Measurements from ENCODE around the gene TPRX1. TPM values are rescaled to one million over a fixed set of nuclear protein-coding genes. Genes with fewer than 3 reads are reported as not detected.

TPRX1 gene
- total and polyA plus RNA-seq, 2 donors (not counting 3 experiments of a cell fraction or from before 2014, with no cell fraction given): not detected

DNA sequence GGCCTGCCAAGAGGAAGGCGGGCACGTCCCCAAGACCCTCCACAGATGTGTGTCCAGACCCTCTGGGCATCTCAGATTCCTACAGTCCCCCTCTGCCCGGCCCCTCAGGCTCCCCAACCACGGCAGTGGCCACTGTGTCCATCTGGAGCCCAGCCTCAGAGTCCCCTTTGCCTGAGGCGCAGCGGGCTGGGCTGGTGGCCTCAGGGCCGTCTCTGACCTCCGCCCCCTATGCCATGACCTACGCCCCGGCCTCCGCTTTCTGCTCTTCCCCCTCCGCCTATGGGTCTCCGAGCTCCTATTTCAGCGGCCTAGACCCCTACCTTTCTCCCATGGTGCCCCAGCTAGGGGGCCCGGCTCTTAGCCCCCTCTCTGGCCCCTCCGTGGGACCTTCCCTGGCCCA lies 35.1 kb upstream of the TPRX1 start:
- CTCF ChIA-PET: interaction anchor here (2.0 to 2.5 kb wide), 2 partner anchors 10 to 30 kb away, joined by 7 to 11 read pairs; no protein-coding TSS in a partner anchor
- BruUV-seq (replicated peaks): no TSS peak
- dilution Hi-C loops (cut with MboI; ENCODE audit: extremely low pct_ligation_motif_present, low sequenced_read_pairs): no loop called here
- Histone ChIP-seq H3K9ac (replicated peaks; ENCODE audit: extremely low read depth, insufficient read depth, low read length) (no peak overlapping the region), H3K36me3 (ENCODE audit: control insufficient read depth in 2 of 2, extremely low read depth in 1 of 2, insufficient read depth in 2 of 2, low read length in 2 of 2) (no peaks in the 10 kb centered on the region), H3K9me1 (replicated peaks; ENCODE audit: control insufficient read depth, extremely low read depth, insufficient read depth, low read length) (no peaks in the 10 kb centered on the region), H3K9me3 (replicated peaks; ENCODE audit: control insufficient read depth, insufficient read depth, low read length) (no peaks in the 10 kb centered on the region), H4K20me1 (replicated peaks; ENCODE audit: control insufficient read depth, extremely low read depth, insufficient read depth, low read length) (no peaks in the 10 kb centered on the region), H3K27me3 (ENCODE audit: control insufficient read depth in 2 of 2, insufficient read depth in 2 of 2, low read length in 2 of 2) (no peaks in the 10 kb centered on the region), H3K27ac (ENCODE audit: insufficient read depth, low read depth, low read length) (no peak overlapping the region), H3K4me3 (replicated peaks in 1 of 3; ENCODE audit: insufficient read depth in 1 of 3, low read depth in 1 of 3, low read length in 3 of 3) (no peak overlapping the region), H3K79me2 (ENCODE audit: control insufficient read depth, insufficient read depth, low read length) (no peaks in the 10 kb centered on the region), H3K4me1 (ENCODE audit: control insufficient read depth, extremely low read depth, insufficient read depth, low read length) (no peaks in the 10 kb centered on the region), H3K4me2 (ENCODE audit: insufficient read depth, low read length) (no peak overlapping the region), H2AFZ (ENCODE audit: low read depth, low read length) (no peak overlapping the region)
- intact Hi-C loops (cut with micrococcal nuclease): no loop called here
- DNase-seq (ENCODE audit: low read depth, low spot score): no peak
- POLR2A ChIA-PET: no interaction called here
- TF ChIP-seq MYC (IDR thresholded peaks at IDR 0.05; ENCODE audit: low read depth, low read length): no peak
- TF ChIP-seq, protein P1, sequence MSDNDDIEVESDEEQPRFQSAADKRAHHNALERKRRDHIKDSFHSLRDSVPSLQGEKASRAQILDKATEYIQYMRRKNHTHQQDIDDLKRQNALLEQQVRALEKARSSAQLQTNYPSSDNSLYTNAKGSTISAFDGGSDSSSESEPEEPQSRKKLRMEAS (IDR thresholded peaks at IDR 0.05; ENCODE audit: insufficient read depth, insufficient read length): no peak
- TF ChIP-seq, protein P2, sequence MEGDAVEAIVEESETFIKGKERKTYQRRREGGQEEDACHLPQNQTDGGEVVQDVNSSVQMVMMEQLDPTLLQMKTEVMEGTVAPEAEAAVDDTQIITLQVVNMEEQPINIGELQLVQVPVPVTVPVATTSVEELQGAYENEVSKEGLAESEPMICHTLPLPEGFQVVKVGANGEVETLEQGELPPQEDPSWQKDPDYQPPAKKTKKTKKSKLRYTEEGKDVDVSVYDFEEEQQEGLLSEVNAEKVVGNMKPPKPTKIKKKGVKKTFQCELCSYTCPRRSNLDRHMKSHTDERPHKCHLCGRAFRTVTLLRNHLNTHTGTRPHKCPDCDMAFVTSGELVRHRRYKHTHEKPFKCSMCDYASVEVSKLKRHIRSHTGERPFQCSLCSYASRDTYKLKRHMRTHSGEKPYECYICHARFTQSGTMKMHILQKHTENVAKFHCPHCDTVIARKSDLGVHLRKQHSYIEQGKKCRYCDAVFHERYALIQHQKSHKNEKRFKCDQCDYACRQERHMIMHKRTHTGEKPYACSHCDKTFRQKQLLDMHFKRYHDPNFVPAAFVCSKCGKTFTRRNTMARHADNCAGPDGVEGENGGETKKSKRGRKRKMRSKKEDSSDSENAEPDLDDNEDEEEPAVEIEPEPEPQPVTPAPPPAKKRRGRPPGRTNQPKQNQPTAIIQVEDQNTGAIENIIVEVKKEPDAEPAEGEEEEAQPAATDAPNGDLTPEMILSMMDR (IDR thresholded peaks at IDR 0.05; ENCODE audit: extremely low read depth in 1 of 2, insufficient read depth in 1 of 2, low read depth in 1 of 2, low read length in 2 of 2): no peak
- TF ChIP-seq JUN (IDR thresholded peaks at IDR 0.05; ENCODE audit: borderline replicate concordance, insufficient read depth, insufficient read length, low read depth): no peak
- TF ChIP-seq GATA2 (IDR thresholded peaks at IDR 0.05; ENCODE audit: insufficient read depth, insufficient read length, low read depth, low read length): no peak
- no peak for TF ChIP-seq EZH2 (IDR thresholded peaks at IDR 0.05; ENCODE audit: borderline replicate concordance, low read depth, low read length, severe bottlenecking)
- TF ChIP-seq FOS (IDR thresholded peaks at IDR 0.05; ENCODE audit: borderline replicate concordance, insufficient read depth, low read length): no peak
- no peak for FAIRE-seq

Data from endothelial cell of umbilical vein (primary cell).